Measurements from ENCODE around the gene MTO1.
"Not testable (repeated sequence)": the region's sequence is repeated elsewhere in the genome, so short reads cannot be mapped to it uniquely, and the experiment has no call there.

MTO1 gene

DNA sequence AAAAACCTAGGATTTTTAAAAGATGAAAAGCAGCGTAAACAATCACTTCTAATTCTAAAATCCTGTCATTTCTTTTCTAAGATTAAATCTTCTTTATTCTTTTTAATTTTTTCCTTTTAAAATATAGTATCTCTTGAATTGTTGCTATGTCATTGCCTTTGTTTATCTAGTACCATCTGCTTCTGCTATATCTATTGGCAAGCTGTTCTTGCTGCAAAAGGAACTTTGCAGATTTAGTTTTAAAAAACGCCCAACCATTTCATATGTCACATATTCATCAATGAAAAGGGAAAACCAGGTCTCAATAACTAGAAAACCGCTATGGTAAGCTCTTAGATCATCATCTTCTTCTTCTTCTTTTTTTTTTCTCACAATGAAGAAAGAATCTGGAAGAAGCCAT, 70.8 kb downstream of the MTO1 start:
- DNase-seq (ENCODE audit: low spot score): no peak

DNA sequence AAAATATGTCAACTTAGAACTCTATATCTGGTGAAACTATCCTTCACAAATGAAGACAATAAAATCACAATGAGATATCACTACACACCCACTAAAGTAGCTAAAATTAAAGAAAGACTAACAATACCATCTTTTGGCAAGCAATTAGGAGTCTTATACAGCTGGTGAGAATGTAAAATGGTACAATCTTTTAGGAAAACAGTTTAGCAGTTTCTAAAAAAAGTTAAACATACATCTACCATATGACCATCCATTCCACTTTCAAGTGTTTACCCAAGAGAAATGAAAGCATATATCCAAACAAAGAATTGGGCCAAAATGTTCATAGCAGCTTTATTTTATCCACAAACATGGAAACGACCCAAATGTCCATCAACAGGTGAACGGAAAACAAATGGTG, 73.1 kb downstream of the MTO1 start:
- DNase-seq (ENCODE audit: low spot score): no peak

- DNase-seq (ENCODE audit: low spot score): no peak
These were observed 76.1 kb downstream of the MTO1 start for GRCh38 chr6:73537677-73538076.

GRCh38 chr6:73538116-73538779, 76.7 kb downstream of the MTO1 start:
- no peak for DNase-seq (ENCODE audit: low spot score)

- DNase-seq (ENCODE audit: low spot score): not testable (repeated sequence)
These were observed 80.9 kb downstream of the MTO1 start for GRCh38 chr6:73542481-73542880.

DNA sequence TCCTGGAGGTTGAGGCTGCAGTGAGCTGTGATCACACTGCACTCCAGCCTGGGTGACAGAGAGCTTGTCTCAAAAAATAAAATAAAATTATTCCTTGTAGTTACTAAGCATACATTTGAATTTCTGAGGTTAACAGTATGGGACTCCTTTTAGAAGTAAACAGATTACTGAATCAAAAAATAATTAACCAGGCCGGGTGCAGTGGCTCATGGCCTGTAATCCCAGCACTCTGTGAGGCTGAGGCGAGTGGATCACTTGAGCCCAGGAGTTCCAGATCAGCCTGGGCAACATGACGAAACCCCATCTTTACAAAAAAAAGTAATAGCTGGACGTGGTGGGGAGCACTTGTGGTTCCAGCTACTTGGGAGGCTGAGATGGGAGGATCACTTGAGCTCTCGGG, 81.4 kb downstream of the MTO1 start:
- no peak for DNase-seq (ENCODE audit: low spot score)

DNA sequence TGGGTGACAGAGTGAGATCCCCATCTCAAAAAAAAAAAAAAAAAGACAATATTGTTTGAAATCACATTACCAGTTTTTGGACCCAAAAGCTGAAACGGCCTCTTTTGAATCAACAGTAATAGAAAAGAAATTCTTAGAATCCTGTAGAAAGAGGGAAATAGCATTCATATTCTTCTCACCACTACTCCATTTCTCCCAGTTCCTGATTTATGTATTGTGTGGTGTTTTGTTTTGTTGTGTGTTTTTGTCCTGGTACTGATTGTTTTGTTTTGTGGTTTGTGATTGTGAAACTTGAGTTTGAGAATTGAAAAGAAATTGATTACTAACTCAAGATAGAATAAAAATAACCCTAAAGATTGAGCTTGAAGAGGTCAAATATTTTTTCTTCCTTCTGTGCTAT, 85.5 kb downstream of the MTO1 start:
- no peak for DNase-seq (ENCODE audit: low spot score)

DNA sequence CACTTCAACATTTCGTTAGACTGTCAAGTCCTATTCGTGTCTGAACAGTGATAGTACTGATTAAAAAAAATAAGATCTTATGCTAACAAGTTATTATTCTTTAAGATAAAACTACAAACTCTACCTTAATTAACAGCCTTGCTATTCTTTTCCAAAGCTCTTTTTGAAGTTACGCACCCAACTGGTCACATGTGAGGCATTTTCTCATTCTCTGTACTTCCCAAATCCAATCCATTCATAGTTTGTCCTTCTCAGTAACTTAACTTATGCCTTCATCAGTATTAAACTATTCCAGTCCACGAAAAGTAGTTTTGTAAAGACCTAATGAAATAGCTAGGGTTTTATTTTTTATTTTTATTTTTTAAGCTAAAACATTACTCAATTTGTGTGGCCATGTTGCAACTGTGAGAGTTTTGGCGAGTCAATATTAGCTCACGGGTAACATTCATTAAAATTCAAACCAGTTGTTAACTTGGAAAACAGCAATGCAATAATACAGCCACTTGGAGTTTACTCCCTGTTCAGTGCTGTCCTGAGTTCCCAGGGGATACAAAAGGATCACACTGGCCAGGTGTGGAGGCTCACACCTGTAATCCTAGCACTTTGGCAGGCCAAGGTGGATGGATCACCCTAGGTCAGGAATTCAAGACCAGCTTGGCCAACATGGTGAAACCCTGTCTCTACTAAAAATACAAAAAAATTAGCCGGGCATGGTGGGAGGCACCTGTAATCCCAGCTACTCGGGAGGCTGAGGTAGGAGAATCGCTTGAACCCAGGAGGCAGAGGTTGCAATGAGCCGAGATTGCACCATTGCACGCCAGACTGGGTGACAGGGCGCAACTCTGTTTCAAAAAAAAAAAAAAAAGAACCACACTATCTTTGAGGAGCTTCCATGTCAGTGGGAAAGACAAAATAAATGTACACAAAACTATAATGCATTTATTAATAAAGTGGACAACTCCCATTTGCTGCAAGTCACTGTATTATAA, 87.2 kb downstream of the MTO1 start:
- DNase-seq (ENCODE audit: low spot score): no peak

GRCh38 chr6:73551115-73551514, 89.6 kb downstream of the MTO1 start:
- not testable (repeated sequence) for DNase-seq (ENCODE audit: low spot score)

DNA sequence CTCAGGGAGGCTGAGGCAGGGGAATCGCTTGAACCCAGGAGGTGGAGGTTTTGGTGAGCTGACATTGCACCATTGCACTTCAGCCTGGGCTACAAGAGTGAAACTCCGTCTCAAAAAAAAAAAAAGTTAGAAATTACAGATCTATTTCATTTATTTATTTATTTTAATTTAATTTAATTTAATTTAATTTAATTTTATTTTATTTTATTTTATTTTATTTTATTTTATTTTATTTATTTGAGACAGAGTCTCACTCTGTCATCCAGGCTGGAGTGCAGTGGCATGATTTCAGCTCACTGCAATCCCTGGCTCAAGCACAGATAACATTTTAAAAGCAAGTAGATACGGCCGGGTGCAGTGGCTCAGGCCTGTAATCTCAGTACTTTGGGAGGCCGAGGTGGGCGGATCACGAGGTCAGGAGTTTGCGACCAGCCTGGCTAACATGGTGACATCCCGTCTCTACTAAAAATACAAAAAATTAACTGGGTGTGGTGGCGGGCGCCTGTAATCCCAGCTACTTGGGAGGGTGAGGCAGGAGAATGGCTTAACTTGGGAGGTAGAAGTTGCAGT, 93.9 kb downstream of the MTO1 start:
- DNase-seq (ENCODE audit: low spot score): not testable (repeated sequence)

DNA sequence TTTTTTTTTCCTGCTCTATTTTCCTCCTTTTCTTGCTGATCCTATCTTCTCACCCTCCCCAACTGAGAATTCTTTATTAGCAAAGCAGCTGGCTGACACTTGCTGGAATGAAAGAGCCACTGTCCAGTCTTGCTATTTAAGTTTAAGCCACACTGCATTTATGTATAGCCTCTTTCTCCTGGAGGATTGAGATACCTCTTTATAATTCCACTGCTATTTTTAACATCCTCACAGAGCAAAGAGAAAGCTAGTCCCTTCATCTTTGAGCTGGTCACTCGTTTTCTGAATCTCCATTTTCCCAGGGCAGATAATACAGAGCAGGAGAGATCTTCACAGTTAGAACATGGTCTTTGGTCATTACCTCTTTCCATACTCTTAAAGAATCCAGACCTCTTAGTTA, 95.3 kb downstream of the MTO1 start:
- DNase-seq (ENCODE audit: low spot score): no peak

Data from SW480 (cell line).